HepG2 (cell line): Measurements from ENCODE around the gene PRSS36. TPM values are rescaled to one million over a fixed set of nuclear protein-coding genes. Genes with fewer than 3 reads are reported as not detected.

ENCODE experiments used
- ARNTL ChIP-seq: sonication (generic); formaldehyde crosslinking; IDR thresholded peaks from 2 replicates; pipeline ENCODE4 v1.4.0; 2020; ENCODE audit warnings: mild to moderate bottlenecking, missing genetic modification reagents
- DNMT1 ChIP-seq: sonication (generic); formaldehyde crosslinking; IDR thresholded peaks from 2 replicates; pipeline ENCODE4 v1.5.1; 2020; ENCODE audit warnings: mild to moderate bottlenecking, missing genetic modification reagents
- EEA1 ChIP-seq: sonication (generic); formaldehyde crosslinking; IDR thresholded peaks from 2 replicates; pipeline ENCODE4 v1.5.1; 2020; ENCODE audit warnings: mild to moderate bottlenecking, missing genetic modification reagents, borderline replicate concordance
- ESRRA ChIP-seq: sonication (generic); formaldehyde crosslinking; IDR thresholded peaks from 2 replicates; pipeline ENCODE4 v1.5.1; 2020; ENCODE audit warnings: mild to moderate bottlenecking, low read depth, missing genetic modification reagents
- EZH2 ChIP-seq: conservative IDR thresholded peaks from 2 replicates; pipeline ENCODE4 v1.6.1; 2012; ENCODE audit warnings: mild to moderate bottlenecking, low read depth, low read length, moderate library complexity
- ISL2 ChIP-seq: sonication (generic); formaldehyde crosslinking; IDR thresholded peaks from 2 replicates; pipeline ENCODE4 v1.5.0; 2020; ENCODE audit warnings: missing genetic modification reagents
- ISX ChIP-seq: sonication (generic); formaldehyde crosslinking; conservative IDR thresholded peaks from 2 replicates; pipeline ENCODE4 v1.5.0; 2020; ENCODE audit warnings: missing genetic modification reagents
- KDM3A ChIP-seq: IDR thresholded peaks from 2 replicates; pipeline ENCODE4 v1.6.1; 2018; ENCODE audit warnings: low read depth, missing compliant biosample characterization
- KDM5B ChIP-seq: sonication (generic); formaldehyde crosslinking; IDR thresholded peaks from 2 replicates; pipeline ENCODE4 v1.4.0; 2020; ENCODE audit warnings: missing genetic modification reagents, mild to moderate bottlenecking, borderline replicate concordance
- KDM6A ChIP-seq: IDR thresholded peaks from 2 replicates; pipeline ENCODE4 v1.6.1; 2016; ENCODE audit warnings: low read depth
- KLF13 ChIP-seq: sonication (generic); formaldehyde crosslinking; IDR thresholded peaks from 2 replicates; pipeline ENCODE4 v1.4.0; 2020; ENCODE audit warnings: mild to moderate bottlenecking, missing genetic modification reagents
- MAX ChIP-seq: IDR thresholded peaks from 2 replicates; pipeline ENCODE4 v1.6.1; 2012; ENCODE audit warnings: inconsistent platforms
- MTERF4 ChIP-seq: sonication (generic); formaldehyde crosslinking; IDR thresholded peaks from 2 replicates; pipeline ENCODE4 v1.8.0; 2023; ENCODE audit warnings: mild to moderate bottlenecking, missing genetic modification reagents
- NFKBIZ ChIP-seq: IDR thresholded peaks from 2 replicates; pipeline ENCODE4 v1.6.1; 2018; ENCODE audit warnings: missing genetic modification reagents, missing compliant biosample characterization
- NR2F6 ChIP-seq, 2 experiments: IDR thresholded peaks; 2 replicates each; pipeline ENCODE4 v1.6.1; 2016; ENCODE audit warnings: antibody characterized with exemption in 1 of 2, mild to moderate bottlenecking in 1 of 2
- PAF1 ChIP-seq: IDR thresholded peaks from 2 replicates; pipeline ENCODE4 v1.6.1; 2016; ENCODE audit warnings: missing genetic modification reagents, missing compliant biosample characterization
- SMARCE1 ChIP-seq: fragments of 450-650 bp; IDR thresholded peaks from 2 replicates; pipeline ENCODE4 v1.6.1; 2017; ENCODE audit warnings: borderline replicate concordance
- SNAPC5 ChIP-seq: sonication (generic); formaldehyde crosslinking; IDR thresholded peaks from 2 replicates; pipeline ENCODE4 v1.8.1; 2023; ENCODE audit warnings: mild to moderate bottlenecking, missing genetic modification reagents, borderline replicate concordance
- TFE3 ChIP-seq: IDR thresholded peaks from 2 replicates; pipeline ENCODE4 v1.6.1; 2016
- TMF1 ChIP-seq: sonication (generic); formaldehyde crosslinking; IDR thresholded peaks from 2 replicates; pipeline ENCODE4 v1.8.1; 2022; ENCODE audit warnings: low read depth, missing genetic modification reagents
- ZFAT ChIP-seq: sonication (generic); formaldehyde crosslinking; conservative IDR thresholded peaks from 2 replicates; pipeline ENCODE4 v1.8.1; 2023; ENCODE audit warnings: missing genetic modification reagents, inconsistent platforms
- ZFP36L2 ChIP-seq: sonication (generic); formaldehyde crosslinking; IDR thresholded peaks from 2 replicates; pipeline ENCODE4 v1.4.0; 2020; ENCODE audit warnings: missing genetic modification reagents
- ZNF225 ChIP-seq: sonication (generic); formaldehyde crosslinking; IDR thresholded peaks from 2 replicates; pipeline ENCODE4 v1.4.0; 2020; ENCODE audit warnings: mild to moderate bottlenecking, missing genetic modification reagents
- ZNF274 ChIP-seq: sonication (generic); formaldehyde crosslinking; IDR thresholded peaks from 2 replicates; pipeline ENCODE4 v1.5.1; 2020; ENCODE audit warnings: mild to moderate bottlenecking, missing genetic modification reagents
- ZNF34 ChIP-seq: sonication (generic); formaldehyde crosslinking; IDR thresholded peaks from 2 replicates; pipeline ENCODE4 v1.4.0; 2020; ENCODE audit warnings: mild to moderate bottlenecking, missing genetic modification reagents, borderline replicate concordance
- ZNF749 ChIP-seq: sonication (generic); formaldehyde crosslinking; IDR thresholded peaks from 2 replicates; pipeline ENCODE4 v1.8.0; 2022; ENCODE audit warnings: mild to moderate bottlenecking, missing genetic modification reagents, moderate library complexity, borderline replicate concordance
- ZNF773 ChIP-seq: sonication (generic); formaldehyde crosslinking; IDR thresholded peaks from 2 replicates; pipeline ENCODE4 v1.4.0; 2020; ENCODE audit warnings: missing genetic modification reagents, borderline replicate concordance
- ZNF775 ChIP-seq: sonication (generic); formaldehyde crosslinking; IDR thresholded peaks from 2 replicates; pipeline ENCODE4 v1.4.0; 2020; ENCODE audit warnings: missing genetic modification reagents, mild to moderate bottlenecking, moderate library complexity, borderline replicate concordance
- ZNF782 ChIP-seq: sonication (generic); formaldehyde crosslinking; IDR thresholded peaks from 2 replicates; pipeline ENCODE4 v1.4.0; 2020; ENCODE audit warnings: missing genetic modification reagents, mild to moderate bottlenecking, borderline replicate concordance
- ZSCAN21 ChIP-seq: sonication (generic); formaldehyde crosslinking; IDR thresholded peaks from 2 replicates; pipeline ENCODE4 v1.8.0; 2022; ENCODE audit warnings: mild to moderate bottlenecking, missing genetic modification reagents, moderate library complexity, borderline replicate concordance
- polyA plus RNA-seq, 8 experiments: library from polyadenylated mRNA; depleted of rRNA in 3 of 8; stranded (reverse) in 7 of 8; unstranded in 1 of 8; fragments of >200 nt; fragmentation: Illumina TruSeq in 4 of 8; extraction: Trizol in 4 of 8; gene quantifications; 2 replicates each; pipeline versions ENCODE4 v1.2.1 to v1.2.3, GENCODE V29; 2011 to 2016; ENCODE audit warnings: low read depth in 4 of 8, missing spikeins in 1 of 8, mixed read lengths in 1 of 8; ENCODE audit not compliant: insufficient read depth in 1 of 8
- total RNA-seq, 5 experiments: library from RNA; depleted of rRNA; stranded (reverse); fragments of >200 nt; fragmentation: Illumina TruSeq; extraction: Trizol; gene quantifications; 2 replicates each; pipeline ENCODE4 v1.2.3, GENCODE V29; 2016; ENCODE audit warnings: low read depth in 1 of 5

Gene PRSS36
- total and polyA plus RNA-seq, 2 of the 13 experiments (the other 11 are each of a cell fraction or from before 2014, with no cell fraction given): 1.5 to 2.1 TPM

- TF ChIP-seq MTERF4 (no peak), PAF1 (no peak), ZNF775 (CRISPR knock-in tag) (0 out of 2 replicates have a peak, but pooled peaks have one; percentile 28), KDM6A (CRISPR knock-in tag) (no peak), EEA1 (peak; percentile 72), KDM3A (CRISPR knock-in tag) (peak; percentile 95), ZNF773 (no peak), ZNF225 (CRISPR knock-in tag) (peak; percentile 90), NR2F6 (IDR thresholded peaks at IDR 0.05) (no peak), NR2F6 (CRISPR knock-in tag; IDR thresholded peaks at IDR 0.05) (peak; percentile 63; the same call in 1 of the 2 replicates), NFKBIZ (CRISPR knock-in tag) (peak; percentile 68; the same call in 1 of the 2 replicates), MAX (peak; percentile 78; the same call in 1 of the 2 replicates), ISX (CRISPR knock-in tag) (peak; percentile 88; the same call in 1 of the 2 replicates), EZH2 (no peak), ZSCAN21 (CRISPR knock-in tag) (peak; percentile 69; the same call in 1 of the 2 replicates), TFE3 (peak; percentile 46; the same call in 1 of the 2 replicates), KDM5B (CRISPR knock-in tag) (peak; percentile 97), ZNF782 (CRISPR knock-in tag) (peak; percentile 77; the same call in 1 of the 2 replicates), DNMT1 (CRISPR knock-in tag) (no peak; the same call in 1 of the 2 replicates), TMF1 (CRISPR knock-in tag) (no peak; the same call in none of the 2 replicates), ZNF749 (CRISPR knock-in tag) (no peak), KLF13 (CRISPR knock-in tag) (no peak), ARNTL (CRISPR knock-in tag) (peak; percentile 70; the same call in 1 of the 2 replicates), ESRRA (CRISPR knock-in tag) (0 out of 2 replicates have a peak, but pooled peaks have one; percentile 45), ZNF274 (CRISPR knock-in tag) (peak; percentile 77; the same call in 1 of the 2 replicates), ZFAT (CRISPR knock-in tag) (0 out of 2 replicates have a peak, but pooled peaks have one; percentile 62), SNAPC5 (peak; percentile 74; the same call in 1 of the 2 replicates), ISL2 (CRISPR knock-in tag) (no peak; the same call in 1 of the 2 replicates), SMARCE1 (no peak), ZFP36L2 (CRISPR knock-in tag) (no peak), ZNF34 (CRISPR knock-in tag) (no peak)
These were observed 55.3 kb downstream of the PRSS36 start, which contains the start of gene VKORC1 (continued) for GRCh38 chr16:31094424-31095120.
